BLaER1 treated with 17β-estradiol and CSF1 and Interleukin-3, amounts not matched to agents 10 nM and 100 nM (cell line): ENCODE results near the gene TYW5.

Source experiments
- H3K27ac ChIP-seq, 11 experiments: shearing (Covaris generic); formaldehyde crosslinking; 2 replicates each; pipeline ENCODE4 v1.8.1; 2022
- H3K27me3 ChIP-seq, 11 experiments: shearing (Covaris generic); formaldehyde crosslinking; 2 replicates each; pipeline ENCODE4 v1.8.1; 2022
- H3K36me3 ChIP-seq, 11 experiments: shearing (Covaris generic); formaldehyde crosslinking; 2 replicates each; pipeline ENCODE4 v1.8.1; 2022
- H3K4me1 ChIP-seq, 10 experiments: shearing (Covaris generic); formaldehyde crosslinking; 2 replicates each; pipeline ENCODE4 v1.8.1; 2022
- H3K4me2 ChIP-seq, 11 experiments: shearing (Covaris generic); formaldehyde crosslinking; 2 replicates each; pipeline ENCODE4 v1.8.1; 2022
- H3K4me3 ChIP-seq, 10 experiments: shearing (Covaris generic); formaldehyde crosslinking; 2 replicates each; pipeline ENCODE4 v1.8.1; 2022
- H3K9ac ChIP-seq, 11 experiments: shearing (Covaris generic); formaldehyde crosslinking; 2 replicates each; pipeline ENCODE4 v1.8.1; 2022
- H3K9me3 ChIP-seq, 11 experiments: shearing (Covaris generic); formaldehyde crosslinking; replicated peaks in 1 of 11; 2 replicates each; pipeline ENCODE4 v1.8.1; 2022
- H4K20me1 ChIP-seq, 11 experiments: shearing (Covaris generic); formaldehyde crosslinking; 2 replicates each; pipeline ENCODE4 v1.8.1; 2022
- Cebpa-rat ChIP-seq, 11 experiments: shearing (Covaris generic); IDR thresholded peaks; 2 replicates each; pipeline ENCODE4 v1.8.1; 2022

The TYW5 gene

DNA sequence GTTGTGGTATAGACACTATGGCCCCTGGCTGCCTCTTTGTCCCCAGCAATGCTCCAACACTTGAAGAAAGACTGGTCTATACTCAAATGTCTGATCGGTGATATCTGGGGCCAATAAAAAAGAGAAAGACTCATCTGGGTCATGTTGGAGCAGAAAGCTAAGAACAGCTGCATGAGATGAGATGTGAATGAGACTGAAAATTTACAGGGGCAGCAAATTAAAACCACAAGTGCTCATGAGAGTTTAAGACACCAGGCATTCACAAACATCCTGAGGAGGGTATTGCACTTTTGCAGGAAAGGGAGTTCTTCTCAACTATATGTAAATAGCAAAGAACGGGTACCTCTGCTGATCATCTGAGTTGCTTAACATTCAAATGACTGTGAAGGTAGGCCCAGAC lies 36.4 kb upstream of the TYW5 start:
- peaks cover 39 to 100% (median 96%) of the 10 kb centered on the region in 10 experiments for H3K4me1 ChIP-seq

DNA sequence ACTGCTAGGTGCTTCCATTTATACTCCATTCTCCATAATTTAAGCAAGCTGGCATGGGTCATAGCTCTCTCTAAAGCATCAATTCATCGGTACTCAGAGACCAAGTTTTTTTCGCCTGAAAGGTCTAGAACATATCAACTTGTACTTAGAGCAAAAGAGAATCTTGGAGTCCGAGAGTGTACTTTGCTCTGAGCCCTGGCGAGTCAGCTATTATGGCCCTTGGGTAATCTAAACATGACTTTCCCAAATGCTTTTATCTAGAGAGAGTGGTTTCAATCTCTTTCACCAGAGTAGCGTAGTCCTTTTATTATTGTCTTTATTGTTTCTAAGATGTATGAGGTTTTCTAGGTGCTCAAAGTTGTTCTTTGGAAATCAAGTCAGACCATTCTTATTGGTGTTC lies 34.5 kb upstream of the TYW5 start:
- no peak for TF ChIP-seq Cebpa-rat (IDR thresholded peaks at IDR 0.05)
- H3K27ac ChIP-seq: peak overlapping the region in 8 of 11 experiments; percentile 4 to 72 (median 66); a peak in 14 of 22 replicates
- H3K36me3 ChIP-seq: no peaks in the 10 kb centered on the region
- peaks cover 35 to 97% (median 91%) of the 10 kb centered on the region in 10 experiments for H3K4me1 ChIP-seq
- peak overlapping the region in 10 of 11 experiments; percentile 55 to 89 (median 80); a peak in 17 of 22 replicates for H3K4me2 ChIP-seq
- H3K27me3 ChIP-seq: no peaks in the 10 kb centered on the region
- no peaks in the 10 kb centered on the region for H4K20me1 ChIP-seq
- H3K9me3 ChIP-seq: peaks cover 0 to 5% (median 0%) of the 10 kb centered on the region in 11 experiments; a peak in 1 of 22 replicates
- peak overlapping the region in 1 of 10 experiments; percentile 20; a peak in 1 of 20 replicates for H3K4me3 ChIP-seq
- H3K9ac ChIP-seq: peak overlapping the region in 4 of 11 experiments; percentile 41 to 66 (median 54); a peak in 5 of 22 replicates

More for the DNA sequence above, 36.4 kb upstream of the TYW5 start:
- H4K20me1 ChIP-seq: no peaks in the 10 kb centered on the region
- no peak overlapping the region for H3K9ac ChIP-seq
- peak overlapping the region in 6 of 11 experiments; percentile 12 to 85 (median 79); a peak in 9 of 22 replicates for H3K4me2 ChIP-seq
- no peak for TF ChIP-seq Cebpa-rat (IDR thresholded peaks at IDR 0.05)
- peaks cover 0 to 11% (median 5%) of the 10 kb centered on the region in 11 experiments; a peak in 5 of 22 replicates for H3K9me3 ChIP-seq
- no peak overlapping the region for H3K4me3 ChIP-seq
- no peak overlapping the region for H3K27ac ChIP-seq
- H3K36me3 ChIP-seq: no peaks in the 10 kb centered on the region
- H3K27me3 ChIP-seq: no peaks in the 10 kb centered on the region

DNA sequence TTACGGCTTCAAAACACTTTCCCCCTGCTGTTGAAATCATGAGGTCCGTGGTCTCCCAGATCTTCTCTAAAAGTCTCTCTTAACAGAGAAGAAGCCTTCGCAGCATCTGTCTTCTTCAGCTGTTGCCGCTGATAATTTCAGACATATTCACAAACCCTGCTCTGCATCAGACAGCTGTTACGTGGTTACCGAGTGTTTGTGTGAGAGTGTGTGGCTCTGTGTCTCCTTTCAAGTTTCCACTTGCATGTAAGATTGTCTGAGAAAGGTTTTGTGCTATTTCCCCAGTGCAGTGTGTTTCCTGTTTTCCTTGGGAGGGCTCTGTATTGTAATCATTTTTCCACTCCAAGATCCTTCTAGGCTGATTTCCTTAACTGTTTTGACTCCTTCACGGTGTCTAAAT lies 32.9 kb upstream of the TYW5 start:
- H3K9me3 ChIP-seq: peaks cover 0 to 5% (median 0%) of the 10 kb centered on the region in 11 experiments; a peak in 1 of 22 replicates
- H3K36me3 ChIP-seq: no peaks in the 10 kb centered on the region
- H3K27ac ChIP-seq: peak overlapping the region in 9 of 11 experiments; percentile 3 to 72 (median 65); a peak in 16 of 22 replicates
- peaks cover 18 to 81% (median 75%) of the 10 kb centered on the region in 10 experiments for H3K4me1 ChIP-seq
- no peaks in the 10 kb centered on the region for H3K27me3 ChIP-seq
- H4K20me1 ChIP-seq: no peaks in the 10 kb centered on the region
- peak overlapping the region; percentile 55 to 89 (median 79) for H3K4me2 ChIP-seq
- H3K4me3 ChIP-seq: peak overlapping the region in 5 of 10 experiments; percentile 2 to 20 (median 7); a peak in 5 of 20 replicates
- no peak for TF ChIP-seq Cebpa-rat (IDR thresholded peaks at IDR 0.05)
- H3K9ac ChIP-seq: peak overlapping the region in 8 of 11 experiments; percentile 39 to 66 (median 50); a peak in 16 of 22 replicates

DNA sequence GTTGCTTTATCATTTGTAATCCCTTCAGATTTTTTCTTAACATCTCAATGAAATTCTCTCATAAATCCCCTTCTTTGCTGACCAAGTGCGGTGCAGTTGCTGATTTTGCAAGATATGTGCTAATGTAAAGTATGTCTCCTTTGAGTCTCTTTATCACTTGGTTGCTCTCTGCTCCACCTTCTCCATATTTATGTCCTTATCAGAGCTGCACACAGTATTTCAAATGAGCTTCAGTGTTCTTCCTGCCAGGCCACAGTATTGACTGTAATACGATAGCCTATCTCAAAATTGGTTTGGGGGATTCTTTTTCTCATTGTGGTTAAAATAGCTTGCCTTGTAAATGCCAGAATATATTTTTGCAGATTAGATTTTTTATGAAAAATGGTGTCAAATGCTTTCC lies 32.3 kb upstream of the TYW5 start:
- peak overlapping the region; percentile 55 to 89 (median 79); a peak in 21 of 22 replicates for H3K4me2 ChIP-seq

DNA sequence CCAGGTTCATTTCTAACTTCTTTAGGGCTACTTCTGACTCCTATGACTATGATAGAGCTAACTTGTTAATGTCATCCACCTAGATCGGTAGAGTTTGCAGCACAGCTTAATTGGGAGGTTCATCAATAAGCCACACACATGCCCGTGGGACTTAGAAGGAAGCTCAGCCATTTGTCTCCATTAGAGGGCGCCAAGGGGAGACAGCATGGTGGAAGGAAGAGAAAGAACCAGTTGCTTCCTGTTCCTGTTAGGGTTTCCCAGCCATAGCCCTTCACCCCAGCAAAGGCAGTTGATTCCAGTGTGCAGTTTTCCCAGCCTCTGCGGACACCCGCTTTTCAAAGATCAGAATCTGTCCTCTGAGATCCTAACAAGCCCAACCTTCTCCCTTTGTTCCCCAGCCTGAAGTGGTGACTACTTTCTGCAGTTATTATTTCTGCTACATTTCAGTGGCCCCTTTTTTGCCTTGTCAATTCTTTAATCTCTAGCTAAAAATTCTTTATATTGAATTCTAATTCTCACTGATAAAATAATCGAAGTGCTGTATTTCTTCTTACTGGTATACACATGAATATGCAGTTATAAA lies 30.4 kb upstream of the TYW5 start:
- no peak overlapping the region for H3K4me3 ChIP-seq
- no peaks in the 10 kb centered on the region for H3K9me3 ChIP-seq
- H4K20me1 ChIP-seq: no peaks in the 10 kb centered on the region
- no peaks in the 10 kb centered on the region for H3K27me3 ChIP-seq
- peak overlapping the region in 9 of 11 experiments; percentile 20 to 67 (median 54); a peak in 13 of 22 replicates for H3K27ac ChIP-seq
- H3K4me1 ChIP-seq: peaks cover 16 to 58% (median 54%) of the 10 kb centered on the region in 10 experiments
- H3K9ac ChIP-seq: no peak overlapping the region
- H3K36me3 ChIP-seq: no peaks in the 10 kb centered on the region
- H3K4me2 ChIP-seq: peak overlapping the region in 8 of 11 experiments; percentile 2 to 83 (median 60); a peak in 12 of 22 replicates
- TF ChIP-seq Cebpa-rat (IDR thresholded peaks at IDR 0.05): no peak

More for the DNA sequence above, 32.3 kb upstream of the TYW5 start:
- no peaks in the 10 kb centered on the region for H3K27me3 ChIP-seq
- H3K9me3 ChIP-seq: peaks cover 0 to 5% (median 0%) of the 10 kb centered on the region in 11 experiments; a peak in 1 of 22 replicates
- no peaks in the 10 kb centered on the region for H4K20me1 ChIP-seq
- H3K27ac ChIP-seq: peak overlapping the region in 8 of 11 experiments; percentile 8 to 72 (median 66); a peak in 16 of 22 replicates
- peak overlapping the region in 3 of 10 experiments; percentile 2 to 9 (median 7); a peak in 2 of 20 replicates for H3K4me3 ChIP-seq
- H3K9ac ChIP-seq: peak overlapping the region in 8 of 11 experiments; percentile 39 to 66 (median 50); a peak in 15 of 22 replicates
- H3K36me3 ChIP-seq: no peaks in the 10 kb centered on the region
- no peak for TF ChIP-seq Cebpa-rat (IDR thresholded peaks at IDR 0.05)
- H3K4me1 ChIP-seq: peaks cover 16 to 75% (median 69%) of the 10 kb centered on the region in 10 experiments

DNA sequence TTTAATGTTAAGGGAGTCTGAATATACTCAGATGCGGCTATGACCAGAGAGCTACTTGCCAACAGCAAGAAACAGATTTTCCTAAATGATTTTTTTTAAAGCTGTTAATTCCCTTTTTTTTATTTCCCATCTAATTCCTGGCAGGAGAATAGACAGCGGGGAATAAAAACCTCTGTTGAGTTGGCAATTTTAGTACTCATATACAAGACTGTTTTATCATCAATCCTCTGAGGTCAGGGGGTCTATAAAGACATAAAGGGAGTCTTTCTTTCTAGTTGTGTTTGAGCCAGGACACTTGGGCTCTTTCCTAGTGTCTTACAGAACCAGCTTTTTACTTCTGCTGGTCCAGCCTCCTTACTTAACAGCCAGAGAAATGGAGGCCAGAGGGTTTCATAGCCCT lies 29.5 kb upstream of the TYW5 start:
- Histone ChIP-seq H3K4me2 (no peak overlapping the region; a peak in 1 of 22 replicates), H3K4me1 (peaks cover 16 to 48% (median 44%) of the 10 kb centered on the region in 10 experiments), H4K20me1 (no peaks in the 10 kb centered on the region), H3K36me3 (no peaks in the 10 kb centered on the region), H3K27ac (no peak overlapping the region), H3K9me3 (no peaks in the 10 kb centered on the region), H3K9ac (no peak overlapping the region), H3K27me3 (no peaks in the 10 kb centered on the region), H3K4me3 (no peak overlapping the region)
- no peak for TF ChIP-seq Cebpa-rat (IDR thresholded peaks at IDR 0.05)

DNA sequence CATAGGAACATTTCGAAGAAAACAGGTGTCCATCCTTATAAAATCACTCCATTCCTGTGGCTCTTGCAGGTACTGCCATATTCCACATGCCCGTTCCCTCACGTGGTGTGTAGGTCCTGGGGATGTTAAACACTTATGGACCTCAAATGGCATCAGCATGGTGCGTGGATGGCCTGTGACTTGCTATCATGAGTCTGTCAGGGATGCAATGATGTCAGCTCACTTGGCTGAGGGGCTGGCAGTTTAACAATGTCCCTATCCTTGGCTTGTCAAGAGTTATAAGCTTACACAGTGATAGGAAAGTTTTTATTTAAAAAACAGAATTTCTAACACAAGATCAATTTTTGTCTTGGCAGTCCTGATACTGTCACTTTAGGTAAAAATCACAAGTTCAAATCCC lies 28.9 kb upstream of the TYW5 start:
- H3K9ac ChIP-seq: no peak overlapping the region

DNA sequence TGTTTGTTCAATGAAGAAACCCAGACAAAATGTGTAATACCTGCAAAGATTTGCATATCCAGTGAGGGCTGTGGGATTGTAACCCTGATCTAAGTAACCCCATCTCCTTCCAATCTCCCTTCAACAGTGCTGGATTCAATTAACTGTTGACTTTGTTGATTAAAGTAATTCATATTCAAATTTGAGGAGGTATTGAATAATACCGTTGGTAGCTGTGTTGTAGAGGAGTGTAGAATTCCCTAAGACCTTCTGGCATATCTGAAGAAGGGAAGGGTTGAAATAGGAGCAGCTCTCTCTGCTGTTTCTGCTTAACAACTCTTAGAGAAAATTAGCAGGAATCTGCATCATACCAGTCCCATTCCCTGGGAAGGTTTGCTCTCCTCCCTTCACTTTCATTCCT lies 28.2 kb upstream of the TYW5 start:
- Histone ChIP-seq H3K27me3 (no peaks in the 10 kb centered on the region), H3K36me3 (no peaks in the 10 kb centered on the region), H4K20me1 (no peaks in the 10 kb centered on the region), H3K27ac (no peak overlapping the region), H3K4me2 (no peak overlapping the region), H3K4me1 (peaks cover 14 to 37% (median 34%) of the 10 kb centered on the region in 10 experiments), H3K4me3 (no peak overlapping the region), H3K9me3 (no peaks in the 10 kb centered on the region), H3K9ac (no peak overlapping the region)
- no peak for TF ChIP-seq Cebpa-rat (IDR thresholded peaks at IDR 0.05)

More for the DNA sequence above, 28.9 kb upstream of the TYW5 start:
- Histone ChIP-seq H3K27ac (no peak overlapping the region), H3K4me1 (peaks cover 16 to 42% (median 38%) of the 10 kb centered on the region in 10 experiments), H4K20me1 (no peaks in the 10 kb centered on the region), H3K9me3 (no peaks in the 10 kb centered on the region), H3K36me3 (no peaks in the 10 kb centered on the region), H3K27me3 (no peaks in the 10 kb centered on the region), H3K4me2 (no peak overlapping the region), H3K4me3 (no peak overlapping the region)
- no peak for TF ChIP-seq Cebpa-rat (IDR thresholded peaks at IDR 0.05)

DNA sequence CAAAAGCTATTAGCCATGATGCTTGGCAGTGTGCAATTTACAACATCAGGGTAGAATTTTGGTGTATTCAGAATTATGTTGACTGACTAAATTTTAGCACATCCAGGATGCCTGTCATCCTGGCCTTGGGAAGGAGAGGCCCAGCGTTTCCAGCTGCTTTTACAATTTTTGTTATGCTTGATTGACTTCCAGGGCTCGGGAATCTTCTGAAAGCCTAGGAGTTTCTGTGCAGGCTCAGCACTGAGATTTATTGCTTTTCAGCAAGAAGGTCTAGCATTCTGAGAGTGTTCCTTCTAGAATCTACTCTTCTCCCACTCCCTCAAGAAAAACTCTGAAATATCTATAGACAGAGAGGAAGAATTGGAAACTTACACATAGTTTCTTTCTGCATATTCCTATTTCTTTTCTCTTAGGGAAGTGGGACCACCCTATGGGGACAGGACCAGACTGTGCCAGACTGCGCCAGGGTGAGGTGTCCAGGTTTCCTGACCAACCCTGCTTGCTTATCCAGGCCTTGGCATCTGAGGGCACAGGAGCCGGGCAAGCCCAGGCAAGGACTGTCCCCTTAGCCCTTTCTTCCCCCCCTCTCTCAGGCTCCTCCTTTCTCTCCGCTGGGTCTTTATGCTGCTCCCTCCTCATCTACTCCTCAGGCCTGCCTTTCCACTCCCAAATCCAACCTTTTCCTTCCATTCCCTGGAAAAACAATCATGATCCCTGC lies 27.0 kb upstream of the TYW5 start:
- no peak for TF ChIP-seq Cebpa-rat (IDR thresholded peaks at IDR 0.05)
- Histone ChIP-seq H3K9ac (no peak overlapping the region), H3K27ac (no peak overlapping the region), H3K4me2 (no peak overlapping the region), H3K4me1 (peaks cover 14 to 29% (median 23%) of the 10 kb centered on the region in 10 experiments), H3K9me3 (no peaks in the 10 kb centered on the region), H3K27me3 (no peaks in the 10 kb centered on the region), H3K4me3 (no peak overlapping the region), H4K20me1 (no peaks in the 10 kb centered on the region), H3K36me3 (no peaks in the 10 kb centered on the region)
